Adrenal gland (tissue), 5 donors: Measurements from ENCODE around the gene KIF26A.

Experiments used
- CTCF ChIP-seq, 6 experiments: fragments of 450-650 bp in 4 of 6; fragments of 200-600 bp in 2 of 6; sonication (generic) in 1 of 6; IDR thresholded peaks; 1 replicate in 5 of 6; 2 replicates in 1 of 6; pipeline versions ENCODE4 v1.5.1 to v1.8.0; 2016 to 2021; ENCODE audit warnings: antibody characterized with exemption in 6 of 6, mild to moderate bottlenecking in 2 of 6, moderate library complexity in 1 of 6
- POLR2A ChIP-seq, 2 donors: fragments of 450-650 bp; IDR thresholded peaks; one replicate each; pipeline ENCODE4 v1.6.1; 2017; ENCODE audit warnings: antibody characterized with exemption in 2 of 2, mild to moderate bottlenecking in 2 of 2, moderate library complexity in 1 of 2
- donor health status: DM: no; HTN: no; CAD: no.

- TF ChIP-seq POLR2A (IDR thresholded peaks at IDR 0.05) (peak in 1 of 2 donors; percentile 18), CTCF (IDR thresholded peaks at IDR 0.05) (no peak)
These were observed 64.1 kb downstream of the KIF26A start for GRCh38 chr14:104202259-104203070.
